ENCODE results near the gene ATP8A2.

DNA sequence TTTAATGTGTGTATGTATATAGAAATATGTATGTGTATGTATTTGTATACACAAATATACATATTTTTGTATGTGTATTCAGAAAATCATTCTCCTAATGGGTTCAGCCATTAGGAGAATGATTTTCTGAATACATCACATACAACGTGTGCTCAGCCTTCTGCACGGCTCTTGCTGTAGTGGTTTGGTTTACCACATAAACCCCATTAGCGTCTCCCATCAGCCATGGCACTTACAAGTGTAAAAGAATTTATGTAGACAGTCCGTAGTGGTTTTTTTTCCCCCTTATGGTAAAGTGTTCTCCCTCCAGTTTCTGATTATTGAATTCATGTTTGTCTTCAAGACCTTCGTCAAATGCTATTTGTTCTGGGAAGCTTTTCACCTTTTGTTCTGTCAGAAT lies 38.2 kb downstream of the ATP8A2 start:
- TF ChIP-seq SP1 (CRISPR knock-in tag; conservative IDR thresholded peaks at IDR 0.05): no peak
- TF ChIP-seq JUN (CRISPR knock-in tag; IDR thresholded peaks at IDR 0.05): no peak
- TF ChIP-seq, protein P1, sequence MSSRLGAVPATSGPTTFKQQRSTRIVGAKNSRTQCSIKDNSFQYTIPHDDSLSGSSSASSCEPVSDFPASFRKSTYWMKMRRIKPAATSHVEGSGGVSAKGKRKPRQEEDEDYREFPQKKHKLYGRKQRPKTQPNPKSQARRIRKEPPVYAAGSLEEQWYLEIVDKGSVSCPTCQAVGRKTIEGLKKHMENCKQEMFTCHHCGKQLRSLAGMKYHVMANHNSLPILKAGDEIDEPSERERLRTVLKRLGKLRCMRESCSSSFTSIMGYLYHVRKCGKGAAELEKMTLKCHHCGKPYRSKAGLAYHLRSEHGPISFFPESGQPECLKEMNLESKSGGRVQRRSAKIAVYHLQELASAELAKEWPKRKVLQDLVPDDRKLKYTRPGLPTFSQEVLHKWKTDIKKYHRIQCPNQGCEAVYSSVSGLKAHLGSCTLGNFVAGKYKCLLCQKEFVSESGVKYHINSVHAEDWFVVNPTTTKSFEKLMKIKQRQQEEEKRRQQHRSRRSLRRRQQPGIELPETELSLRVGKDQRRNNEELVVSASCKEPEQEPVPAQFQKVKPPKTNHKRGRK (CRISPR knock-in tag; IDR thresholded peaks at IDR 0.05; ENCODE audit: borderline replicate concordance): no peak

Data from WTC11 (cell line).